Suppressor macrophage treated with lipopolysaccharide for 4 hours (primary cell): ENCODE results near the gene FDCSP.
"Not testable (repeated sequence)": the region's sequence is repeated elsewhere in the genome, so short reads cannot be mapped to it uniquely, and the experiment has no call there.

Experiments used
- DNase-seq: peaks from one replicate; pipeline ENCODE4 v3.0.0-alpha.2; 2020

Gene FDCSP

DNA sequence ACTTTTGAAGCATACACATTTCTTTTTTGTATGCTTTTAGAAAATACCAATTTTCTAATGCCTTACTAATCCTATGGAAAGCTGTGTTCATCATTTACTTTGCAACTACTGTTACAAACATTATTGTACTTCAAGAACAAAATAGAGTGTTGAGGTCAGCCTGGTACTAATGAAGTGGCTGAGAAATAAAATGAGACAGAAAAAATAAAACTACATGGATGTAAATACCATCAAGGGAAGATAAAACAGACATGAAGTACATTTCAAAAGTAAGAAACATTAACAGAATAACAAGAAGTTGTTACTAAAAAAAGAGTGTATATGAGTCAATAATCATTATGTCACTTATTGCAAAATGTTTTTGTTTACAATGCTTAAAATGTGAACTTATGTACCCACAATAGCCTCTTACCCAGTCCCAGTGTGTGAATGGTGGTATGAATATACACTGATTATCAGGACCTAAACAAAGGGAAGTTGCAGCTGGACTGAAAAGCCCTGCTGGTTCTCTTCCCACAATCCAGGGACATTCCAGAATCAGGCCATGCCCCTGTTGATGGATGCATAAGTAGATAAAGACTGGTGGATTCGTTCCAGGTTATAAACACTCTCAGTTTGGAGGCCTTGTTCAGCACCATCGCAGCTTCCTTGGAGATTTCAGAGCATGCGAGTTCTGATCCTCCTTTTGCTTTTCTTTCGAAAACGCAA is 14.1 kb downstream of the FDCSP start:
- DNase-seq, result no peak

DNA sequence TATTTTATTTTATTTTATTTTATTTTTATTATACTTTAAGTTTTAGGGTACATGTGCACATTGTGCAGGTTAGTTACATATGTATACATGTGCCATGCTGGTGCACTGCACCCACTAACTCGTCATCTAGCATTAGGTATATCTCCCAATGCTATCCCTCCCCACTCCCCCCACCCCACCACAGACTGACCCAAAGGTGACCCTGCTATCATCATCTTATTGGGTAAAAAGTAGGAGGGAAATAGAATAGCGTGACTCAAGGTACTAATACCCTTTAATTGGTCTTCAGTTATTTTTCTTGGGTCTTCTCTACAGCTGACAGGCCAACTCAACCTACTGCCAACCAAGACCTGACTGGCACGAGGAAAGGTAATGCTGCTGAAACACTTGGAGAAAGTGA is 16.4 kb downstream of the FDCSP start, which contains the start of gene CSN3:
Gene CSN3 (plus strand): TSS at position 301 of the 400 bp plus-strand sequence. CDS start 2,223 bp downstream, outside the sequence.
- not testable (repeated sequence) for DNase-seq

DNA sequence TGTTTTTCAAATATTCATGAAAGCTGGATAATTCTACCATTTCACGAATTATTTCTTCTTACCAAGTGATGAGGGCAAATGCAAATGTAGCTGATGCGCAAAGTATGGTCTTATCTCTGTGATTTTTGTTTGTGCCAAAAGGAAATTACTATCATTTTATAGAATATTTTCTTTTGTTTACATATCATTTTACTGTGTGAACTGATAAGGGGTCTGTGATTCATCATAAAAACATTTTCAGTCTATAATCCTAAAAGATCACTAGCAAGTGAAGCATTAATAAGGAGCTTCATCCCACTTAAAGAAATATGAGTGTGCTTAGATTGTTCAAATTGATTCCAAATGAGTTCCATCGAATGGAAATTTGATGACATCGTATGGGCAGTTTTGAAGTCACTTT is 17.2 kb downstream of the FDCSP start:
- no peak for DNase-seq

DNA sequence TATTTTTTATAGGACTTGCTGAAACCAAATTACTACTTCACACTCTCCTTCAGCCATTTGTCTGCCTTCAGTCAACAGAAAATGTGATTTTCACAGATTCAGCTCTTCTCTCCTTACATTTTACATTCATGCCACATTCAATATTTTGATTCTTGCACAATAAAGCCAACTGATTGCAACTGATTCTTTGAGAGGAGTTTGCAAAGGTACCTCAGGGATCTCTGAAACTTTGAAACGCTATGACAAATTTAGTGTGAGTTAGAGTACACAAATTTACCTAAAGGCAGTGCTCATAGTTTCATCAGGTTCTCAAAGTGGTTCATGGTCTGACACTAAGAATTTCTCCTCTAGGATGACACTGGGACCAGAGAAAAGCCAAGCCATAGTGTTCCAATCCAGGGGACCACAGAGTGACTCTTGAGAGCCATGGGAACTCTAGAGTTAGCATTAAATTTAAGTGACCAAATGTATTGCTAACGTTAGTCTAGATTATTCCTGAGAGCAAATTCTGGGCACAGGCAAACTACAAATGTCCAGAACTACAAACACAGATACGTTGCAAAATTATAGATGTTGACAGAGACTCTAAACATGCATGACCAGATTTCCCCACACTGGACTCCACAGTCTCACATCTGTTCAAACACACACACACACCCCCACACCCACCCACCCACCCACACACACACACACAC is 25.5 kb downstream of the FDCSP start:
- no peak for DNase-seq

DNA sequence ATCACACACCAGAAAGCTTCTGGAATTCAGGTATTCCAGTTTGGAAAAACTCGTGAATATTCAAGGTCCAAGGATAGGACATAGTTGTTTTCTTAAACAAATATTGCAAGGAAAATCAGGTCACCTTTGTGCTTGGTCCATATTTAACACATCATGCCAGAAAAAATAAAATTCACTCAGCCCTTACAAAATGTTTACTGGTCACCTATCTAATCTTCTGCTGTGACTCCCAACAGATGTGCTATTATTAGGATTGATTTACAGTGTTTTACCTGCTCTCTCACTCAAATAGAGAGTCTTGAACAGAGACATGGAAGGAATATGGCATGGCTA is 26.0 kb downstream of the FDCSP start:
- DNase-seq, result no peak

DNA sequence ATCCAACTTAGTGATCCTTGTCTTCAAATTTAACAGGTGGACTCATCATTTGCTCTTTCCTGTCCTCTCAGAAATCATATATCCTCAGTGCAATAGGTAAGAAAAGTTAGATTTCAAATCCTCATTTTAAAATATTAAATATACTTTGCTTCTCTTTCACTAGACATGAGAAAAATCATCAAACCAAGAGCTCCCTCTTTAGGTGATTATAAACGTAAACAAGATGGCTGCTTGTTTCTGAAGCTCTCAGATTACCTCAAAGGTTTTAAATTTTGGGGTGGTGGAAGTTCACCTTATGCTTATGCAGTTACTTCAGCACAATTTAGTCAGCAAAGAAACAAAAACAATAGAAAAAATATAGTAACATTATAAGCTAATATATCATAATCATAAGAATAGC is 43.8 kb downstream of the FDCSP start:
- no peak for DNase-seq

DNA sequence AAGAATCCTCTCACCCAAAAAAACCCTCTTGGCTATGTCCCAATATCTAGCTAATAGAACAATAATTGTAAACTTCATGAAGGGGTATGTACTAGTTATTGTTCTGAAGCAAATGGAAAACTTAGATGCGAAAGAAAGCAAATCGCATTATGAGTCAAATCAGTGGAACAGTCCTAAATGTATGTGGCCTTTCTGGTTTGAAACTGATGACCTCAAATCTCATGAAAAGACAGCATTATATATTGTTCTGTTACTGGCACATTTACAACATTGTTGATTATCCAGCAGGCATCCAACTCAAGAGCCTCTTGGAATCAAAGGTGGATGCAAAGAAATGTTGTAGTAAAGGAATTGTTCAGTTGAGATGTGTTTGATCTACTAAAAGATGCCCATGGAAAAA is 51.2 kb downstream of the FDCSP start:
- no peak for DNase-seq

DNA sequence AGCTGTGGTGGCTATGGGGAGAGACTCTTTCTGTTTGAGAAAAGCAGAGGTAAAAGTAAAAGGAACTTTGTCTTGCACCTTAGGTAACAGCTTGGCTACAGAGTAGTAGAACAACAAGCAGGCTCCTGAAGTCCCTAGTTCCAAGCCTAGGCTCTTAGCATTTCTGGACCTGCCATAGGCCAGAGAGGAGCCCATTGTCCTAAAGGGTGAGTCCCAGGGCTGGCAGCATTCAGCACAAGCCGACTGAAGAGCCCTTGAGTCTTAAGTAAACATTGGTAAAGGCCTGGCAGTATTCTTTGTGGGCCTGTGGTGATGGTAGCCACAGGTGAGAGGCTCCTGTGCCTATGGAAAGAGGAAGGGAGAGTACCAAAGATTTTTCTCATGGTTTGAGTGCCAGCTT is 54.6 kb downstream of the FDCSP start:
- no peak for DNase-seq
